ENCODE measurements around the gene RANBP10. TPM values are rescaled to one million over a fixed set of nuclear protein-coding genes. Genes with fewer than 3 reads are reported as not detected.

Gene RANBP10
- total and polyA plus RNA-seq, 9 of the 15 experiments (the other 6 are each of a cell fraction or from before 2014, with no cell fraction given), result 0.61 to 19.3 (median 5.9) TPM

DNA sequence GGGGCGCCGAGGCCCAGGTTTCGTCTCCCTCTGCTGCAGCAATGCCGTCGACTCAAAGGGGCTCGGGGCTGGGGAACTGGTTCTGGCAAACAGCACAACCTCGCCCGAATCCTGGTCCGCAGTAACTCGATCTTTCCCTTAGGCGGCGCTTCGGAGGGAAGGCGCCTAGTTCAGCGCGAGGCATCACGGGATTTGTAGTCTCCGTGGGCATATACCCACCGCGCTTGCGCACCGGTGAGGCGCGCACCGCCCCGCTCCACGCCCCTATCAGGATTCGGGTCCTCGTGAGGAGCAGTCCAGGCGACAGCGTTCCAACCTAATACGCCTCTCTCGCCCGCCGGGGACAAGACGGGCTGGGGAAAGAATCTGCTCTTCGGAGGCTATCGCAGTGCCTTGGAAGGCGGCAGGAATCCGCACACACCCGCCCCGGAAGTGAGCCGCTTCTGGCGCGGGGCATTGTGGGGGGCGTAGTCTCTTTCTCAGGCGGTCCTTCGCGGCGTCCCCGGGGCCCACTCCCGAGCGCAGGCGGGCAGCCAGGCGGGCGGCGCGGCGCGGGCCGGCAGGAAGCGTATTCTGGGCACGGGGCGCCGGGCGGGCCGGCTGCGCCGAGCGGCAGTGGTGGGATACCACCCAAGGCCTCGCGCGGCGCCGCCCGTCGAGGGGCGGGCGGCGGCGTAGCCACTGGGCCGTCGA, 35.6 kb upstream of the RANBP10 start, which contains the start of gene THAP11 (continued):
- TF ChIP-seq, protein P1, sequence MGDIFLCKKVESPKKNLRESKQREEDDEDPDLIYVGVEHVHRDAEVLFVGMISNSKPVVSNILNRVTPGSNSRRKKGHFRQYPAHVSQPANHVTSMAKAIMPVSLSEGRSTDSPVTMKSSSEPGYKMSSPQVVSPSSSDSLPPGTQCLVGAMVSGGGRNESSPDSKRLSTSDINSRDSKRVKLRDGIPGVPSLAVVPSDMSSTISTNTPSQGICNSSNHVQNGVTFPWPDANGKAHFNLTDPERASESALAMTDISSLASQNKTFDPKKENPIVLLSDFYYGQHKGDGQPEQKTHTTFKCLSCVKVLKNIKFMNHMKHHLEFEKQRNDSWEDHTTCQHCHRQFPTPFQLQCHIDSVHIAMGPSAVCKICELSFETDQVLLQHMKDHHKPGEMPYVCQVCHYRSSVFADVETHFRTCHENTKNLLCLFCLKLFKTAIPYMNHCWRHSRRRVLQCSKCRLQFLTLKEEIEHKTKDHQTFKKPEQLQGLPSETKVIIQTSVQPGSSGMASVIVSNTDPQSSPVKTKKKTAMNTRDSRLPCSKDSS (IDR thresholded peaks at IDR 0.05; ENCODE audit: low read depth, partially characterized antibody), result no peak
- TF ChIP-seq, protein P2, sequence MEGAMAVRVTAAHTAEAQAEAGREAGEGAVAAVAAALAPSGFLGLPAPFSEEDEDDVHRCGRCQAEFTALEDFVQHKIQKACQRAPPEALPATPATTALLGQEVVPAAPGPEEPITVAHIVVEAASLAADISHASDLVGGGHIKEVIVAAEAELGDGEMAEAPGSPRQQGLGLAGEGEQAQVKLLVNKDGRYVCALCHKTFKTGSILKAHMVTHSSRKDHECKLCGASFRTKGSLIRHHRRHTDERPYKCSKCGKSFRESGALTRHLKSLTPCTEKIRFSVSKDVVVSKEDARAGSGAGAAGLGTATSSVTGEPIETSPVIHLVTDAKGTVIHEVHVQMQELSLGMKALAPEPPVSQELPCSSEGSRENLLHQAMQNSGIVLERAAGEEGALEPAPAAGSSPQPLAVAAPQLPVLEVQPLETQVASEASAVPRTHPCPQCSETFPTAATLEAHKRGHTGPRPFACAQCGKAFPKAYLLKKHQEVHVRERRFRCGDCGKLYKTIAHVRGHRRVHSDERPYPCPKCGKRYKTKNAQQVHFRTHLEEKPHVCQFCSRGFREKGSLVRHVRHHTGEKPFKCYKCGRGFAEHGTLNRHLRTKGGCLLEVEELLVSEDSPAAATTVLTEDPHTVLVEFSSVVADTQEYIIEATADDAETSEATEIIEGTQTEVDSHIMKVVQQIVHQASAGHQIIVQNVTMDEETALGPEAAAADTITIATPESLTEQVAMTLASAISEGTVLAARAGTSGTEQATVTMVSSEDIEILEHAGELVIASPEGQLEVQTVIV (CRISPR knock-in tag; IDR thresholded peaks at IDR 0.05; ENCODE audit: borderline replicate concordance), result no peak
- TF ChIP-seq, protein P3, sequence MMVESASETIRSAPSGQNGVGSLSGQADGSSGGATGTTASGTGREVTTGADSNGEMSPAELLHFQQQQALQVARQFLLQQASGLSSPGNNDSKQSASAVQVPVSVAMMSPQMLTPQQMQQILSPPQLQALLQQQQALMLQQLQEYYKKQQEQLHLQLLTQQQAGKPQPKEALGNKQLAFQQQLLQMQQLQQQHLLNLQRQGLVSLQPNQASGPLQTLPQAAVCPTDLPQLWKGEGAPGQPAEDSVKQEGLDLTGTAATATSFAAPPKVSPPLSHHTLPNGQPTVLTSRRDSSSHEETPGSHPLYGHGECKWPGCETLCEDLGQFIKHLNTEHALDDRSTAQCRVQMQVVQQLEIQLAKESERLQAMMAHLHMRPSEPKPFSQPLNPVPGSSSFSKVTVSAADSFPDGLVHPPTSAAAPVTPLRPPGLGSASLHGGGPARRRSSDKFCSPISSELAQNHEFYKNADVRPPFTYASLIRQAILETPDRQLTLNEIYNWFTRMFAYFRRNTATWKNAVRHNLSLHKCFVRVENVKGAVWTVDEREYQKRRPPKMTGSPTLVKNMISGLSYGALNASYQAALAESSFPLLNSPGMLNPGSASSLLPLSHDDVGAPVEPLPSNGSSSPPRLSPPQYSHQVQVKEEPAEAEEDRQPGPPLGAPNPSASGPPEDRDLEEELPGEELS (CRISPR knock-in tag; IDR thresholded peaks at IDR 0.05; ENCODE audit: borderline replicate concordance), result no peak
- TF ChIP-seq, protein P4, sequence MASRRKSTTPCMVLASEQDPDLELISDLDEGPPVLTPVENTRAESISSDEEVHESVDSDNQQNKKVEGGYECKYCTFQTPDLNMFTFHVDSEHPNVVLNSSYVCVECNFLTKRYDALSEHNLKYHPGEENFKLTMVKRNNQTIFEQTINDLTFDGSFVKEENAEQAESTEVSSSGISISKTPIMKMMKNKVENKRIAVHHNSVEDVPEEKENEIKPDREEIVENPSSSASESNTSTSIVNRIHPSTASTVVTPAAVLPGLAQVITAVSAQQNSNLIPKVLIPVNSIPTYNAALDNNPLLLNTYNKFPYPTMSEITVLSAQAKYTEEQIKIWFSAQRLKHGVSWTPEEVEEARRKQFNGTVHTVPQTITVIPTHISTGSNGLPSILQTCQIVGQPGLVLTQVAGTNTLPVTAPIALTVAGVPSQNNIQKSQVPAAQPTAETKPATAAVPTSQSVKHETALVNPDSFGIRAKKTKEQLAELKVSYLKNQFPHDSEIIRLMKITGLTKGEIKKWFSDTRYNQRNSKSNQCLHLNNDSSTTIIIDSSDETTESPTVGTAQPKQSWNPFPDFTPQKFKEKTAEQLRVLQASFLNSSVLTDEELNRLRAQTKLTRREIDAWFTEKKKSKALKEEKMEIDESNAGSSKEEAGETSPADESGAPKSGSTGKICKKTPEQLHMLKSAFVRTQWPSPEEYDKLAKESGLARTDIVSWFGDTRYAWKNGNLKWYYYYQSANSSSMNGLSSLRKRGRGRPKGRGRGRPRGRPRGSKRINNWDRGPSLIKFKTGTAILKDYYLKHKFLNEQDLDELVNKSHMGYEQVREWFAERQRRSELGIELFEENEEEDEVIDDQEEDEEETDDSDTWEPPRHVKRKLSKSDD (conservative IDR thresholded peaks at IDR 0.05; ENCODE audit: low read length), result no peak
- TF ChIP-seq SNRNP70 (optimal IDR thresholded peaks at IDR 0.05; ENCODE audit: low read depth, low read length) (no peak), TBP (optimal IDR thresholded peaks at IDR 0.05; ENCODE audit: low read depth, low read length) (peak; percentile 66), CBX5 (IDR thresholded peaks at IDR 0.05; ENCODE audit: borderline replicate concordance, low read depth) (no peak), ZNF668 (CRISPR knock-in tag; IDR thresholded peaks at IDR 0.05) (no peak), ZFX (CRISPR knock-in tag; IDR thresholded peaks at IDR 0.05) (peak; percentile 89)
- TF ChIP-seq, protein P5, sequence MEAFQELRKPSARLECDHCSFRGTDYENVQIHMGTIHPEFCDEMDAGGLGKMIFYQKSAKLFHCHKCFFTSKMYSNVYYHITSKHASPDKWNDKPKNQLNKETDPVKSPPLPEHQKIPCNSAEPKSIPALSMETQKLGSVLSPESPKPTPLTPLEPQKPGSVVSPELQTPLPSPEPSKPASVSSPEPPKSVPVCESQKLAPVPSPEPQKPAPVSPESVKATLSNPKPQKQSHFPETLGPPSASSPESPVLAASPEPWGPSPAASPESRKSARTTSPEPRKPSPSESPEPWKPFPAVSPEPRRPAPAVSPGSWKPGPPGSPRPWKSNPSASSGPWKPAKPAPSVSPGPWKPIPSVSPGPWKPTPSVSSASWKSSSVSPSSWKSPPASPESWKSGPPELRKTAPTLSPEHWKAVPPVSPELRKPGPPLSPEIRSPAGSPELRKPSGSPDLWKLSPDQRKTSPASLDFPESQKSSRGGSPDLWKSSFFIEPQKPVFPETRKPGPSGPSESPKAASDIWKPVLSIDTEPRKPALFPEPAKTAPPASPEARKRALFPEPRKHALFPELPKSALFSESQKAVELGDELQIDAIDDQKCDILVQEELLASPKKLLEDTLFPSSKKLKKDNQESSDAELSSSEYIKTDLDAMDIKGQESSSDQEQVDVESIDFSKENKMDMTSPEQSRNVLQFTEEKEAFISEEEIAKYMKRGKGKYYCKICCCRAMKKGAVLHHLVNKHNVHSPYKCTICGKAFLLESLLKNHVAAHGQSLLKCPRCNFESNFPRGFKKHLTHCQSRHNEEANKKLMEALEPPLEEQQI (IDR thresholded peaks at IDR 0.05), result no peak
- TF ChIP-seq, protein P6, sequence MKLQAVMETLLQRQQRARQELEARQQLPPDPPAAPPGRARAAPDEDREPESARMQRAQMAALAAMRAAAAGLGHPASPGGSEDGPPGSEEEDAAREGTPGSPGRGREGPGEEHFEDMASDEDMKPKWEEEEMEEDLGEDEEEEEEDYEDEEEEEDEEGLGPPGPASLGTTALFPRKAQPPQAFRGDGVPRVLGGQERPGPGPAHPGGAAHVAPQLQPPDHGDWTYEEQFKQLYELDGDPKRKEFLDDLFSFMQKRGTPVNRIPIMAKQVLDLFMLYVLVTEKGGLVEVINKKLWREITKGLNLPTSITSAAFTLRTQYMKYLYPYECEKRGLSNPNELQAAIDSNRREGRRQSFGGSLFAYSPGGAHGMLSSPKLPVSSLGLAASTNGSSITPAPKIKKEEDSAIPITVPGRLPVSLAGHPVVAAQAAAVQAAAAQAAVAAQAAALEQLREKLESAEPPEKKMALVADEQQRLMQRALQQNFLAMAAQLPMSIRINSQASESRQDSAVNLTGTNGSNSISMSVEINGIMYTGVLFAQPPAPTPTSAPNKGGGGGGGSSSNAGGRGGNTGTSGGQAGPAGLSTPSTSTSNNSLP (IDR thresholded peaks at IDR 0.05; ENCODE audit: borderline replicate concordance, low read depth, low read length), result no peak
- TF ChIP-seq, protein P7, sequence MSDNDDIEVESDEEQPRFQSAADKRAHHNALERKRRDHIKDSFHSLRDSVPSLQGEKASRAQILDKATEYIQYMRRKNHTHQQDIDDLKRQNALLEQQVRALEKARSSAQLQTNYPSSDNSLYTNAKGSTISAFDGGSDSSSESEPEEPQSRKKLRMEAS (CRISPR knock-in tag; IDR thresholded peaks at IDR 0.05), result no peak; the same call in 1 of the 2 replicates
